ENCODE measurements around the gene OR10P1. TPM values are rescaled to one million over a fixed set of nuclear protein-coding genes. Genes with fewer than 3 reads are reported as not detected.
"Not testable (repeated sequence)": the region's sequence is repeated elsewhere in the genome, so short reads cannot be mapped to it uniquely, and the experiment has no call there.

The OR10P1 gene
- total RNA-seq, 1 donor from 2014 or later, result not detected

GRCh38 chr12:55642267-55642666 is 5.6 kb downstream of the OR10P1 start:
- Histone ChIP-seq H3K27ac (replicated peaks) (peak overlapping the region; percentile 30), H3K36me3 (no peaks in the 10 kb centered on the region), H3K4me1 (peaks cover 13% of the 10 kb centered on the region), H3K27me3 (ENCODE audit: low read depth) (peaks cover 5% of the 10 kb centered on the region), H3K9me3 (replicated peaks) (no peaks in the 10 kb centered on the region), H3K4me3 (no peak overlapping the region)
- intact Hi-C loops (cut with micrococcal nuclease), result no loop called here
- no peak for TF ChIP-seq CTCF (IDR thresholded peaks at IDR 0.05; ENCODE audit: borderline replicate concordance)
- DNase-seq, result no peak

GRCh38 chr12:55642669-55643068 is 6.0 kb downstream of the OR10P1 start:
- H3K4me1 ChIP-seq, result peaks cover 13% of the 10 kb centered on the region

GRCh38 chr12:55644591-55644990 is 7.9 kb downstream of the OR10P1 start:
- no peak overlapping the region for H3K27ac ChIP-seq (replicated peaks)
- H3K4me3 ChIP-seq, result no peak overlapping the region
- no peak for TF ChIP-seq CTCF (IDR thresholded peaks at IDR 0.05; ENCODE audit: borderline replicate concordance)
- intact Hi-C loops (cut with micrococcal nuclease), result no loop called here
- H3K4me1 ChIP-seq, result peaks cover 13% of the 10 kb centered on the region
- no peaks in the 10 kb centered on the region for H3K27me3 ChIP-seq (ENCODE audit: low read depth)
- DNase-seq, result no peak
- no peaks in the 10 kb centered on the region for H3K9me3 ChIP-seq (replicated peaks)
- H3K36me3 ChIP-seq, result no peaks in the 10 kb centered on the region

More at GRCh38 chr12:55642669-55643068, 6.0 kb downstream of the OR10P1 start:
- H3K27ac ChIP-seq (replicated peaks), result no peak overlapping the region
- TF ChIP-seq CTCF (IDR thresholded peaks at IDR 0.05; ENCODE audit: borderline replicate concordance), result no peak
- intact Hi-C loops (cut with micrococcal nuclease), result no loop called here
- no peaks in the 10 kb centered on the region for H3K9me3 ChIP-seq (replicated peaks)
- peaks cover 3% of the 10 kb centered on the region for H3K27me3 ChIP-seq (ENCODE audit: low read depth)
- no peak overlapping the region for H3K4me3 ChIP-seq
- DNase-seq, result no peak
- no peaks in the 10 kb centered on the region for H3K36me3 ChIP-seq

- DNase-seq, result no peak
- Histone ChIP-seq H3K9me3 (replicated peaks) (no peaks in the 10 kb centered on the region), H3K36me3 (no peaks in the 10 kb centered on the region), H3K27ac (replicated peaks) (peak overlapping the region; percentile 71), H3K27me3 (ENCODE audit: low read depth) (no peaks in the 10 kb centered on the region), H3K4me3 (no peak overlapping the region), H3K4me1 (peaks cover 13% of the 10 kb centered on the region)
- intact Hi-C loops (cut with micrococcal nuclease), result no loop called here
- TF ChIP-seq CTCF (IDR thresholded peaks at IDR 0.05; ENCODE audit: borderline replicate concordance), result no peak
These were observed 10.3 kb downstream of the OR10P1 start for GRCh38 chr12:55647027-55647426.

- DNase-seq; H3K27me3 ChIP-seq (ENCODE audit: low read depth); H3K27ac ChIP-seq (replicated peaks); H3K9me3 ChIP-seq (replicated peaks); H3K4me3 ChIP-seq; H3K36me3 ChIP-seq; intact Hi-C loops (cut with micrococcal nuclease): not testable (repeated sequence)
- H3K4me1 ChIP-seq, result peaks cover 12% of the 10 kb centered on the region
These were observed 14.1 kb downstream of the OR10P1 start for GRCh38 chr12:55650620-55651298.

- intact Hi-C loops (cut with micrococcal nuclease), result no loop called here
- no peak for TF ChIP-seq CTCF (IDR thresholded peaks at IDR 0.05; ENCODE audit: borderline replicate concordance)
- no peaks in the 10 kb centered on the region for H3K36me3 ChIP-seq
- no peak overlapping the region for H3K4me3 ChIP-seq
- no peak for DNase-seq
- H3K4me1 ChIP-seq, result peaks cover 10% of the 10 kb centered on the region
- no peaks in the 10 kb centered on the region for H3K27me3 ChIP-seq (ENCODE audit: low read depth)
- no peak overlapping the region for H3K27ac ChIP-seq (replicated peaks)
- no peaks in the 10 kb centered on the region for H3K9me3 ChIP-seq (replicated peaks)
These were observed 14.6 kb downstream of the OR10P1 start for GRCh38 chr12:55651299-55651683.
